SU-DHL-6 (cell line): ENCODE results near the gene FABP7.

Experiments used
- H2AFZ ChIP-seq: fragments of 200-600 bp; sonication (generic); 2 replicates; pipeline ENCODE4 v1.6.1; 2014; ENCODE audit warnings: low read depth, mild to moderate bottlenecking, moderate library complexity, mixed read lengths, antibody characterized with exemption, low read length; ENCODE audit not compliant: severe bottlenecking
- H3F3A ChIP-seq: fragments of 200-600 bp; shearing (Covaris generic); 2 replicates; pipeline ENCODE4 v1.6.0; 2016; ENCODE audit warnings: antibody characterized with exemption, mild to moderate bottlenecking; ENCODE audit not compliant: insufficient read depth
- H3K27ac ChIP-seq: fragments of 200-600 bp; sonication (generic); 2 replicates; pipeline ENCODE4 v1.5.1; 2016; ENCODE audit warnings: low read depth, mild to moderate bottlenecking, low read length, moderate library complexity, mixed read lengths
- H3K27me3 ChIP-seq: fragments of 200-600 bp; sonication (generic), shearing (Covaris generic); 2 replicates; pipeline ENCODE4 v1.6.0; 2014; ENCODE audit warnings: mild to moderate bottlenecking, low read length
- H3K36me3 ChIP-seq: fragments of 200-600 bp; sonication (generic); 2 replicates; pipeline ENCODE4 v1.6.1; 2014; ENCODE audit warnings: mild to moderate bottlenecking, low read length, mixed read lengths
- H3K4me2 ChIP-seq: fragments of 300-600, 200-600 bp; shearing (Covaris generic), sonication (generic); 2 replicates; pipeline ENCODE4 v1.6.0; 2014; ENCODE audit warnings: low read length, low read depth, mild to moderate bottlenecking; ENCODE audit not compliant: poor library complexity, severe bottlenecking
- H3K4me3 ChIP-seq: fragments of 200-600 bp; sonication (generic); 2 replicates; pipeline ENCODE4 v1.5.1; 2014; ENCODE audit warnings: antibody characterized with exemption, low read length, mild to moderate bottlenecking, mixed read lengths; ENCODE audit not compliant: insufficient read depth, poor library complexity, severe bottlenecking
- H3K79me2 ChIP-seq: fragments of 200-600 bp; sonication (generic); 2 replicates; pipeline ENCODE4 v1.6.1; 2014; ENCODE audit warnings: mild to moderate bottlenecking, low read length, moderate library complexity; ENCODE audit not compliant: insufficient read depth
- H3K9ac ChIP-seq: fragments of 200-600 bp; sonication (generic); 2 replicates; pipeline ENCODE4 v1.7.0; 2014; ENCODE audit warnings: mild to moderate bottlenecking, low read length
- H3K9me2 ChIP-seq: fragments of 200-600 bp; sonication (generic); replicated peaks from 2 replicates; pipeline ENCODE4 v1.6.1; 2014; ENCODE audit warnings: low read length; ENCODE audit not compliant: insufficient read depth
- H3K9me3 ChIP-seq: fragments of 200-600 bp; sonication (generic); 2 replicates; pipeline ENCODE4 v1.6.1; 2014; ENCODE audit warnings: low read length, mixed read lengths; ENCODE audit not compliant: insufficient read depth
- H4K20me1 ChIP-seq: fragments of 200-600 bp; sonication (generic); 2 replicates; pipeline ENCODE4 v1.6.1; 2014; ENCODE audit warnings: low read depth, mild to moderate bottlenecking, antibody characterized with exemption, low read length, moderate library complexity, mixed read lengths
- EZH2phosphoT487 ChIP-seq: fragments of 200-600 bp; sonication (generic), shearing (Covaris generic); conservative IDR thresholded peaks from 2 replicates; pipeline ENCODE4 v1.6.1; 2018; ENCODE audit warnings: mild to moderate bottlenecking, antibody characterized with exemption, low read length, moderate library complexity, mixed read lengths
- TF ChIP-seq, protein P1 (sequence below): fragments of 200-600 bp; sonication (generic); IDR thresholded peaks from one replicate; pipeline ENCODE4 v1.5.1; 2017; ENCODE audit warnings: antibody characterized with exemption, mild to moderate bottlenecking, low read length, moderate library complexity; ENCODE audit not compliant: insufficient read depth, poor library complexity, severe bottlenecking

FABP7 gene

DNA sequence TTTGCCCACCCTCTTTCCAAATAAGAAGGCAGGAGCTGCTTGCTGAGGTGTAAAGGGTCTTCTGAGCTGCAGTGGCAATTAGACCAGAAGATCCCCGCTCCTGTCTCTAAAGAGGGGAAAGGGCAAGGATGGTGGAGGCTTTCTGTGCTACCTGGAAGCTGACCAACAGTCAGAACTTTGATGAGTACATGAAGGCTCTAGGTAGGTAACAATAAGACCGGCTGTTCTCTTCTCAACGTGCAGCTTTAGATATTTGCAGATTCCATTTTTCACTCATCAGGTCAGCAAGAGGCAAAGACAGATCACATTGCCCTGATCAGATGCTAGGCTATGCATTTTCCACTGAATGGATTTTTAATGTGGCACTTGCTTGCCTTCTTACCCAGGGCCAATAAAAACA lies at the start of gene FABP7:
FABP7 (plus strand) TSS at position 50 of the 400 bp plus-strand sequence; CDS start at position 129, 79 bp downstream.
- H3K36me3 ChIP-seq, result no peaks in the 10 kb centered on the region
- H3K9me2 ChIP-seq, result no peaks in the 10 kb centered on the region
- H3K79me2 ChIP-seq, result no peaks in the 10 kb centered on the region
- no peaks in the 10 kb centered on the region for H3K9me3 ChIP-seq
- TF ChIP-seq, protein P1, sequence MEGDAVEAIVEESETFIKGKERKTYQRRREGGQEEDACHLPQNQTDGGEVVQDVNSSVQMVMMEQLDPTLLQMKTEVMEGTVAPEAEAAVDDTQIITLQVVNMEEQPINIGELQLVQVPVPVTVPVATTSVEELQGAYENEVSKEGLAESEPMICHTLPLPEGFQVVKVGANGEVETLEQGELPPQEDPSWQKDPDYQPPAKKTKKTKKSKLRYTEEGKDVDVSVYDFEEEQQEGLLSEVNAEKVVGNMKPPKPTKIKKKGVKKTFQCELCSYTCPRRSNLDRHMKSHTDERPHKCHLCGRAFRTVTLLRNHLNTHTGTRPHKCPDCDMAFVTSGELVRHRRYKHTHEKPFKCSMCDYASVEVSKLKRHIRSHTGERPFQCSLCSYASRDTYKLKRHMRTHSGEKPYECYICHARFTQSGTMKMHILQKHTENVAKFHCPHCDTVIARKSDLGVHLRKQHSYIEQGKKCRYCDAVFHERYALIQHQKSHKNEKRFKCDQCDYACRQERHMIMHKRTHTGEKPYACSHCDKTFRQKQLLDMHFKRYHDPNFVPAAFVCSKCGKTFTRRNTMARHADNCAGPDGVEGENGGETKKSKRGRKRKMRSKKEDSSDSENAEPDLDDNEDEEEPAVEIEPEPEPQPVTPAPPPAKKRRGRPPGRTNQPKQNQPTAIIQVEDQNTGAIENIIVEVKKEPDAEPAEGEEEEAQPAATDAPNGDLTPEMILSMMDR, result no peak
- TF ChIP-seq EZH2phosphoT487, result no peak
- no peak within 1 kb of the TSS for H3K27ac ChIP-seq
- H3K27me3 ChIP-seq, result no peaks in the 10 kb centered on the region
- no peak within 1 kb of the TSS for H3K4me2 ChIP-seq
- no peaks in the 10 kb centered on the region for H3F3A ChIP-seq
- H3K9ac ChIP-seq, result no peak within 1 kb of the TSS
- H3K4me3 ChIP-seq, result no peak within 1 kb of the TSS
- no peak within 1 kb of the TSS for H2AFZ ChIP-seq
- no peaks in the 10 kb centered on the region for H4K20me1 ChIP-seq

- Histone ChIP-seq H3K27ac (no peak overlapping the region), H3K36me3 (no peaks in the 10 kb centered on the region), H3K9me2 (no peaks in the 10 kb centered on the region), H3K27me3 (no peaks in the 10 kb centered on the region), H3K9ac (no peak overlapping the region), H3K9me3 (no peaks in the 10 kb centered on the region), H3K79me2 (no peaks in the 10 kb centered on the region), H3K4me2 (no peak overlapping the region), H4K20me1 (no peaks in the 10 kb centered on the region), H2AFZ (no peak overlapping the region), H3K4me3 (no peak overlapping the region), H3F3A (no peaks in the 10 kb centered on the region)
- TF ChIP-seq EZH2phosphoT487, result no peak
- TF ChIP-seq, protein P1, result no peak
Observed at GRCh38 chr6:122730334-122730733, 49.2 kb upstream of the FABP7 start.

DNA sequence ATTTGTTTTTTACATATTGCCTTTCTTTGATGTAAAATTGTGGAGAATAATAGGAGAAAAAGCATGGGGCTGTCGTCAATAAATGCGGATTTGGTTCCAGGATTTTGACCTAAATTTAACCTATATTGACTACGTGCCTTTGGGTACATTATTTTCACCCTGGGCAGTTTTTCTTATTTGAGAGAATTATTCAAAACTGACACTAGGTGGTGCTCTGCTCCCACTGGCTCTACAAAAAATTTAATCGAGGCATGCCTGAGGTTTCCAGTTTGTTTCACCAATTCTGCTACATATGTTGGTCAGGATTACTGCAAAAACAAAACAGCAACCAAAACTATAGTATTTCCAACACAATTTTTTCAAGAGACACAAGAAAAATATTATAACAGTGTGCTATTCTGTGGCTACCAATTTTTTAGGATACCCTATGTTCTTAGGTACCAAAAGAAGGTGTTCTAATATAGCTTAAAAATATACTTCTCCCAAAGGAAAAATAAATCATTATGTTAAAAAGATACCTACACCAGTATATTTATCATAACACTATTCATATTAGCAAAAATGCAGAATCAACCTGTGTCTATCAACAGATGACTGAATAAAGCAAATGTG lies 48.6 kb upstream of the FABP7 start:
- Histone ChIP-seq H3K4me3 (no peak overlapping the region), H3K4me2 (no peak overlapping the region), H3K79me2 (no peaks in the 10 kb centered on the region), H3K27me3 (no peaks in the 10 kb centered on the region), H3K9ac (no peak overlapping the region), H4K20me1 (no peaks in the 10 kb centered on the region), H2AFZ (no peak overlapping the region), H3K27ac (no peak overlapping the region), H3K9me2 (no peaks in the 10 kb centered on the region), H3F3A (no peaks in the 10 kb centered on the region), H3K36me3 (no peaks in the 10 kb centered on the region), H3K9me3 (no peaks in the 10 kb centered on the region)
- TF ChIP-seq EZH2phosphoT487, result no peak
- TF ChIP-seq, protein P1, result no peak
